ENCODE measurements around the gene UBAC1.

UBAC1 gene

DNA sequence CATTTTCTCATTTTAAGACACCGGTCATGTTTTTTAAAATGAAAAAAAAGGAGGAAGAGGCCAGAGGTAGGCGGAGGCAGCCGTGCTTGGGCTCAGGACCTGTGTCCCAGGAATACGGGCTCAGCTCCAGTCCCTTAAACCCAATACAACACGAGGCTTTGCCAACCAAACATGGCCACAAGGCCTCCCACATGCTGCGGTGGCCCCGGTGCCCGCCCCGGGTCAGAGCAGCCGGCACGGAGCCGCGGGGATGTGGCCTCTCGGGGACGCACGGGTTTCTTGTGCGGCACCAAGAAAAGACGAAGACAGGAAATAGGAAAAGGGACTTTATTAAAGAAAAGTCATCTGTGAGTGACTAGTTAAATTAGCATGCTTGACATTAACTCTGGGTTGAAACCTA lies 28.5 kb downstream of the UBAC1 start:
- Histone ChIP-seq H3K27me3 (ENCODE audit: control insufficient read depth, insufficient read depth, low read length) (no peaks in the 10 kb centered on the region), H3K4me3 (ENCODE audit: low read length) (no peak overlapping the region), H3K4me1 (ENCODE audit: control insufficient read depth, insufficient read depth, low read length) (no peaks in the 10 kb centered on the region), H3K27ac (ENCODE audit: low read depth, low read length) (no peak overlapping the region), H3K36me3 (ENCODE audit: control insufficient read depth, insufficient read depth, low read length) (peaks cover 21% of the 10 kb centered on the region), H3K9ac (ENCODE audit: low read length) (no peak overlapping the region)

DNA sequence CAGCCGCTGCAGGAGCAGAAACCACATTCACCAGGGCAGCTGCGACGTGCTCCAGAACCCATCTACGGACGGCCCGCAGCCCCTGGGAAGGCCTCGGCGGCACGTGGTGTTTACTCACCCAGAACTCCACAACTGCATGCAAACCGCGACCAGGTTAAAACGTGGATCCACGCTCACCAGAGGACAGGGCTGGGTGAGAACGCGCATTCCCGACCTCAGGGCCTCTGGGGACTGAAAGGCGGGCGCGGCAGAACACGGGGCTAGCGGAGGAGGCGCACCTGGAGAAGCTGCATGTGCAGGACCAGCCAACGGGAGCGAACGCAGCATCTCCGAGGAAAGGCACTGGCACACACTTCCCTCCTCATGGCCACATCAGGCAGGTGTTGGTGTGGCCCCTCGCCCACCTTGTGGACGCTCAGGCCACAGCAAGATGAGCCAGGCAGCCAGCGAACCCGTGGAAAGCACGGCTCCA lies 29.8 kb downstream of the UBAC1 start:
- Histone ChIP-seq H3K36me3 (ENCODE audit: control insufficient read depth, insufficient read depth, low read length) (peaks cover 18% of the 10 kb centered on the region), H3K9ac (ENCODE audit: low read length) (no peak overlapping the region), H3K4me3 (ENCODE audit: low read length) (no peak overlapping the region), H3K27ac (ENCODE audit: low read depth, low read length) (no peak overlapping the region), H3K27me3 (ENCODE audit: control insufficient read depth, insufficient read depth, low read length) (no peaks in the 10 kb centered on the region), H3K4me1 (ENCODE audit: control insufficient read depth, insufficient read depth, low read length) (no peaks in the 10 kb centered on the region)

DNA sequence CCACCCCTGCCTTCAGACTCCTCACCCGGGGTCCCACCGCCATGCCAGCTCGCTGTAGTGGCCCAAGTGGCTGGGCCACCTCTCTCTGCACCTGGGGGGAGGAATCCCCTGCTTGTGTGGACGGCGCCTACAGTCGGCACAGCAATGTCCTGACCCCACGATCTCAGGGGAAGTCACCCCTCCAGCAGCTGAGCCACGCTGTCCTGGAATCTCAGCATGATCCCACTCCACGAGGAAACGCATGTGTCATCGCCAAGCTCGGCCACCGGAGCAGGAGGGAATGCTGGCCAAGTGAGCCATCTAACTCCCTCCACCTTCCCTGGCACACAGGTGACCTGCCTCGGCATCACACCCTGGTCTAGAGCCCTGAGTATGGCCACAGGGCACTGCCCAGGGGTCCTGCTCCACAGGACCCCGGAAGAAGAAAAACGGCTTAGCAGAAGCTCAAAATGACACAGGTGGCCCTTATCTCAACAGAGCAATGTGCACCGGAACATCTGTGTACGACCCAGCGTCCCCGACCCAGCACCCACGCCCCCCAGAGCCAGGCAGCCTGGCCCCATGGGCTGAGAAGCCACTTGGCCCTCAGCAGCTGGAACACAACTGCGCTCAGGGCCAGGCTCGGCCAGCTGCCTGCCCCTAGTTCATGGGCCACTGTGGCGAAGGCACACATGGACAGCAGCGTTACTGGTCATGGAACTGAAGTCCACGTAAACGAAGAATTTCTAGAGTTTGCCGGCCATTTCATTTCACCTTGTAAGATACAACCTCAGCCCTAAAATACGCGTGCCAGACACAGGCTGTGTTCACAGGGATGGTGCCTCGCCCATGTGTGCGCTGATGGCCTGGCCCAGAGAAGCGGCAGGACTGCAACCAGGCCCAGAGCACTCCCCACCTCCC lies 30.5 kb downstream of the UBAC1 start:
- Histone ChIP-seq H3K27ac (ENCODE audit: low read depth, low read length) (no peak overlapping the region), H3K36me3 (ENCODE audit: control insufficient read depth, insufficient read depth, low read length) (peaks cover 18% of the 10 kb centered on the region), H3K4me1 (ENCODE audit: control insufficient read depth, insufficient read depth, low read length) (no peaks in the 10 kb centered on the region), H3K9ac (ENCODE audit: low read length) (no peak overlapping the region), H3K4me3 (ENCODE audit: low read length) (no peak overlapping the region), H3K27me3 (ENCODE audit: control insufficient read depth, insufficient read depth, low read length) (no peaks in the 10 kb centered on the region)

- Histone ChIP-seq H3K27me3 (ENCODE audit: control insufficient read depth, insufficient read depth, low read length) (no peaks in the 10 kb centered on the region), H3K4me1 (ENCODE audit: control insufficient read depth, insufficient read depth, low read length) (no peaks in the 10 kb centered on the region), H3K4me3 (ENCODE audit: low read length) (no peak overlapping the region), H3K36me3 (ENCODE audit: control insufficient read depth, insufficient read depth, low read length) (peaks cover 18% of the 10 kb centered on the region), H3K9ac (ENCODE audit: low read length) (no peak overlapping the region), H3K27ac (ENCODE audit: low read depth, low read length) (no peak overlapping the region)
These were observed 31.3 kb downstream of the UBAC1 start for GRCh38 chr9:135929656-135930445.

DNA sequence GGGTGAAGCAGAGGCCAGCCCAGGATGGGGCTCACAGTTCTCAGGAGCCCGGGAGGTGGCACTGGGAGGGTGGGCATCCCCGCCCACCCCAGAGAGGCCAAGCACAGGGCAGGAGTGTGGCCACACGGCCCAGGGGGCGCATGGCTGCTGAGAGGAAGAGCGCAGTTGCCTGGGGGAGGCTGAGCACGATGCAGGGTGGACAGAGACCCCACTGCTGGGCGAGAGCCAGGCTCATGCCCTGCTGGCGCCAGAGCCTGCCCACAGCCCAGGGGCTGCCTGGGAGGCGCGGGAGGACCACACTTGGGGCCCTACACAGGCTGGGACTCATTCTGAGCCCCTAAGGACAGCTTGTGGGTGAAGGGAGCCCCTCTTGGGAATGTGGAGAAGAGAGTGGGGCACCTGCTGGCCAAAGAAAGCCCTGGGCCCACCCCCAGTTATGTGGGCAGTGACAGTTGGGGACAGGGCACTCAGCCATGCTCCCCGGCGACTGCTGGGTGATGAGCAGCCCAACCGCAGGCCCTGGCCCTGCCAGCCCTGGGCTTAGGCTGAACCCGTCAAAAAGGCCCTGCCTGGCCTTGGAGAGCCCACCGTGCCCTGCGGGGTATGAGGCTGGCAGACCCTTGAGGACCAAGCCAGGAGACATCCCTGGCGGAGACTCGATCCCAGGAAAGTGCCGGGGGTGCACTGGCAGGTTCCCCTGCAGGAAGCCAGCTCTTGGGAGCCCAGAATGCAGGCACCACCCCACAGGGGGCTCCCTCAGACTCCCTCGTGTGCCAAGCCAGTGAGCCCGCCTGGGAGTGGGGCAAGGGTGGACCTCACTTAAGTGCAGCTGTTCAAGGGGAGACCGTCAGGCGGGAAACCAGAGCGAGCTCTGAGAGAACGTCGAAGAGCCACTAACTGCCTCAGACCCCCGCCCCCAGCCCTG lies 32.2 kb downstream of the UBAC1 start:
- Histone ChIP-seq H3K27me3 (ENCODE audit: control insufficient read depth, insufficient read depth, low read length) (no peaks in the 10 kb centered on the region), H3K4me3 (ENCODE audit: low read length) (no peak overlapping the region), H3K36me3 (ENCODE audit: control insufficient read depth, insufficient read depth, low read length) (peaks cover 18% of the 10 kb centered on the region), H3K4me1 (ENCODE audit: control insufficient read depth, insufficient read depth, low read length) (no peaks in the 10 kb centered on the region), H3K27ac (ENCODE audit: low read depth, low read length) (no peak overlapping the region), H3K9ac (ENCODE audit: low read length) (no peak overlapping the region)

- no peak overlapping the region for H3K4me3 ChIP-seq (ENCODE audit: low read length)
- H3K36me3 ChIP-seq (ENCODE audit: control insufficient read depth, insufficient read depth, low read length): peaks cover 16% of the 10 kb centered on the region
- no peaks in the 10 kb centered on the region for H3K4me1 ChIP-seq (ENCODE audit: control insufficient read depth, insufficient read depth, low read length)
- H3K27ac ChIP-seq (ENCODE audit: low read depth, low read length): no peak overlapping the region
- no peak overlapping the region for H3K9ac ChIP-seq (ENCODE audit: low read length)
- H3K27me3 ChIP-seq (ENCODE audit: control insufficient read depth, insufficient read depth, low read length): no peaks in the 10 kb centered on the region
These were observed 33.0 kb downstream of the UBAC1 start for GRCh38 chr9:135928074-135928730.

DNA sequence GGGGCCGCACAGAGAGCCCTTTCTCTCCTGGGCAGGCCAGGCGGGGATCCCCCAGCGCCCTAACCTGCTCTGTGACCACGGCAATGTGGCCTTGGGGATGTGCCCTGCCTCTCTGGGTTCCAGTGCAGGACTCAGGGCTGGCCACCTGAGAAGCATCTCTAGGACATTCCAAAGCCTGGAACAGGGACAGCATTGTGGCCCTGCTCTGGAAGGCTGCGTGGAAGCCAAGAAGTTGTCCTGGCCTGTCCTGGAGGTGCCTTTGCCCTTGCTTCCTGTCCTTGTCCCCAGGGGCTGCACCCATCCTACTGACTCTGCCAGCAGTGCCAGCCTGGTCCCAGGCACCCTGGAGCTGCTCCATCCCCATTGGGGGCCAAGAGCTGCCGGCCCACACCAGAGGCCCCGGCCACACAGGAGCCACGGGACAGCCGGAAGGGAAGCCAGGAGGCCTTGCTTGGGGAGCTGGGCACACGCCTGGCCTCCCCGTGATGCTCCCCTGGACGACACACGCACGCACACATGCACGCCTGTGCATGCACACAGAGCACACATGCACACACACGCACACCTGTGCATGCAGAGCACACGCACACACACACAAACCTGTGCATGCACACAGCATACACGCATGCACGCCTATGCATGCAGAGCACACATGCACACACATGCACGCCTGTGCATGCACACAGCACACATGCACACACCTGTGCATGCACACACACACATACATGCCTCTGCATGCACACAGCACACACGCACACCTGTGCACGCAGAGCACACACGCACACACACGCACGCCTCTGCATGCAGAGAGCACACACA lies 33.8 kb downstream of the UBAC1 start:
- no peaks in the 10 kb centered on the region for H3K4me1 ChIP-seq (ENCODE audit: control insufficient read depth, insufficient read depth, low read length)
- no peaks in the 10 kb centered on the region for H3K27me3 ChIP-seq (ENCODE audit: control insufficient read depth, insufficient read depth, low read length)
- peaks cover 9% of the 10 kb centered on the region for H3K36me3 ChIP-seq (ENCODE audit: control insufficient read depth, insufficient read depth, low read length)
- no peak overlapping the region for H3K27ac ChIP-seq (ENCODE audit: low read depth, low read length)
- H3K9ac ChIP-seq (ENCODE audit: low read length): no peak overlapping the region
- no peak overlapping the region for H3K4me3 ChIP-seq (ENCODE audit: low read length)

- H3K36me3 ChIP-seq (ENCODE audit: control insufficient read depth, insufficient read depth, low read length): peaks cover 9% of the 10 kb centered on the region
- no peak overlapping the region for H3K27ac ChIP-seq (ENCODE audit: low read depth, low read length)
- H3K4me3 ChIP-seq (ENCODE audit: low read length): no peak overlapping the region
- H3K9ac ChIP-seq (ENCODE audit: low read length): no peak overlapping the region
- H3K4me1 ChIP-seq (ENCODE audit: control insufficient read depth, insufficient read depth, low read length): no peaks in the 10 kb centered on the region
- no peaks in the 10 kb centered on the region for H3K27me3 ChIP-seq (ENCODE audit: control insufficient read depth, insufficient read depth, low read length)
These were observed 34.6 kb downstream of the UBAC1 start for GRCh38 chr9:135926402-135927194.

DNA sequence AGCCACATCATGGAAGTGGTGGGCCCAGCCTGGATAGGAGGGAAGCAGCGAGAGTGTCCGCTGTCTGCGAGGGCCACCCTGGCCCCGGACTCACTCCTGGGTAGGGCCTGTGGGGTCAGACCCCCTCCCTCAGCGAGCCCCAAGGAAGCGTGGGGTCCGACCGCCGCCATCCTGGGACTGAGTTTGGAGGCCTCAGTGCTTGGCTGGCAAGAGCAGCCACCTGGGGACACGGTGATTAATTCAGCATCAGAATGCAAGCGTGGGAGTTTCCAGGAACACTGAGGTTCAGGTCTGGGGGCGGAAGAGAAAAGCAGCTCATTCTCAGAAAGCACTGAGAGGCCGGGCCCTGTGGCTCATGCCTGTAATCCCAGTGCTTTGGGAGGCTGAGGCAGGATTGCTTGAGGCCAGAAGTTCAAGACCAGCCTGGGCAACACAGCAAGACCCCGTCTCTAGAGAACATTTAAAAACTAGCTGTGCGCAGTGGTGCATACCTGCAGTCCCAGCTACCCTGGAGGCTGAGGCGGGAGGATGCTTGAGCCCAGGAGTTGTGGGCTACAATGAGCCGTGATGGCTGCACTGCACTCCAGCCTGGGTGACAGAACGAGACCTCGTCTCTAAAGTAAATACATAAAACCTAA lies 35.6 kb downstream of the UBAC1 start:
- no peak overlapping the region for H3K9ac ChIP-seq (ENCODE audit: low read length)
- no peaks in the 10 kb centered on the region for H3K4me1 ChIP-seq (ENCODE audit: control insufficient read depth, insufficient read depth, low read length)
- no peak overlapping the region for H3K4me3 ChIP-seq (ENCODE audit: low read length)
- no peaks in the 10 kb centered on the region for H3K27me3 ChIP-seq (ENCODE audit: control insufficient read depth, insufficient read depth, low read length)
- H3K27ac ChIP-seq (ENCODE audit: low read depth, low read length): no peak overlapping the region
- peaks cover 4% of the 10 kb centered on the region for H3K36me3 ChIP-seq (ENCODE audit: control insufficient read depth, insufficient read depth, low read length)

DNA sequence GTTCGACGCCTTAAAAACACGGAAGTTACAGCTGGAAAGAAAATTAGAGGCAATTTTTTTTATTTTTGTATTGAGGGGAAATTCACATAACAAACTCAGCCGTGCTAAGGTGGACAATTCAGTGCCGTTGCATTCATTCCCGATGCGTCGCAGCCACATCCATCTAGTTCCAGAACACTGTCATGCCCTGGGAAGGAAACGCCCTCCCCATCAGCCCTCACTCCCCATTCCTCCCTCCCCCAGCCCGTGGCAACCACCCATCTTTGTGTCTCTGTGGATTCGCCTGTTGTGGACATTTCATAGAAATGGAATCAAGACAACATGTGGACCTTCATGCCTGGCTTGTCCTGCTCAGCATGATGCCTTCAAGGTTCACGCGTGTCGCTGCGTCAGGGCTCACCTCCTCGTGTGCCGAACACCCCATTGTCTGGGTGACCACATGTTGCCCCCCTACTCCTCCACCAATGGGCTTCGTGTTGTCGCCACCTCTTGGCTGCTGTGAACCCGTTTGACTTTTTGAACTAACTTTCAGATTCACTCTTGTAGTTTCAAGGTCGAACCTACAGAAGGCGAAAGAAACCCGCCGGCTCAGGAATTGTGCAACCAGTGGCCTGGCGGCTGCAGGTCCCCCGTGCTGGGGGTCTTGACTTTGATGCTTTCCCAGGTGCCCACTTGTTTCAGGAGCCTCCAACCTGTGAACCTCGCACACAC lies 36.4 kb downstream of the UBAC1 start:
- no peak overlapping the region for H3K27ac ChIP-seq (ENCODE audit: low read depth, low read length)
- no peak overlapping the region for H3K4me3 ChIP-seq (ENCODE audit: low read length)
- peaks cover 2% of the 10 kb centered on the region for H3K36me3 ChIP-seq (ENCODE audit: control insufficient read depth, insufficient read depth, low read length)
- no peaks in the 10 kb centered on the region for H3K4me1 ChIP-seq (ENCODE audit: control insufficient read depth, insufficient read depth, low read length)
- H3K27me3 ChIP-seq (ENCODE audit: control insufficient read depth, insufficient read depth, low read length): no peaks in the 10 kb centered on the region
- H3K9ac ChIP-seq (ENCODE audit: low read length): no peak overlapping the region
